Measurements from ENCODE around the gene TCFL5. TPM values are rescaled to one million over a fixed set of nuclear protein-coding genes. Genes with fewer than 3 reads are reported as not detected.

Gene TCFL5
- total and polyA plus RNA-seq, 12 donors = 3.5 to 12.0 (median 5.5) TPM

- intact Hi-C loops (cut with DNase I) = no loop called here
- Histone ChIP-seq H3K27ac (no peak overlapping the region), H3K27me3 (peaks cover 4% of the 10 kb centered on the region), H3K36me3 (replicated peaks in 1 of 2) (no peaks in the 10 kb centered on the region), H3K4me3 (no peak overlapping the region), H3K4me1 (replicated peaks in 1 of 2) (peaks cover 8 to 23% of the 10 kb centered on the region in 2 donors), H3K9me3 (replicated peaks in 1 of 3) (no peaks in the 10 kb centered on the region)
- WGBS, 4 donors = 21 to 85% (median 68%) methylated on average over 2 to 7 of the region's 7 CpGs
- TF ChIP-seq POLR2A (IDR thresholded peaks at IDR 0.05) (no peak), CTCF (IDR thresholded peaks at IDR 0.05) (no peak)
- DNase-seq = no peak
These were observed 39.3 kb downstream of the TCFL5 start for GRCh38 chr20:62822239-62822787.

GRCh38 chr20:62821726-62822210 is 39.9 kb downstream of the TCFL5 start:
- intact Hi-C loops (cut with DNase I) = no loop called here
- DNase-seq = no peak
- TF ChIP-seq POLR2A (IDR thresholded peaks at IDR 0.05) = no peak
- 84 to 92% (median 86%) methylated on average over 9 to 12 of the region's 12 CpGs for WGBS, 4 donors
- H3K27ac ChIP-seq = no peak overlapping the region
- H3K4me1 ChIP-seq (replicated peaks in 1 of 2) = peaks cover 8 to 23% of the 10 kb centered on the region in 2 donors
- no peaks in the 10 kb centered on the region for H3K9me3 ChIP-seq (replicated peaks in 1 of 3)
- no peak overlapping the region for H3K4me3 ChIP-seq
- H3K36me3 ChIP-seq (replicated peaks in 1 of 2) = no peaks in the 10 kb centered on the region
- H3K27me3 ChIP-seq = peaks cover 9% of the 10 kb centered on the region

- no peaks in the 10 kb centered on the region for H3K36me3 ChIP-seq (replicated peaks in 1 of 2)
- peaks cover 8 to 29% of the 10 kb centered on the region in 2 donors for H3K4me1 ChIP-seq (replicated peaks in 1 of 2)
- intact Hi-C loops (cut with DNase I) = no loop called here
- DNase-seq = no peak
- H3K27me3 ChIP-seq = peaks cover 13% of the 10 kb centered on the region
- no peak overlapping the region for H3K4me3 ChIP-seq
- WGBS, 4 donors = 77 to 86% (median 84%) methylated on average over 6 to 19 of the region's 19 CpGs
- no peak for TF ChIP-seq POLR2A (IDR thresholded peaks at IDR 0.05)
- no peak for TF ChIP-seq CTCF (IDR thresholded peaks at IDR 0.05)
- no peak overlapping the region for H3K27ac ChIP-seq
- H3K9me3 ChIP-seq (replicated peaks in 1 of 3) = no peaks in the 10 kb centered on the region
These were observed 40.5 kb downstream of the TCFL5 start for GRCh38 chr20:62820962-62821725.

- 71 to 80% (median 76%) methylated on average over 10 to 23 of the region's 23 CpGs for WGBS, 4 donors
- no peak for DNase-seq
- Histone ChIP-seq H3K36me3 (replicated peaks in 1 of 2) (no peaks in the 10 kb centered on the region), H3K4me3 (no peak overlapping the region), H3K27ac (no peak overlapping the region), H3K4me1 (replicated peaks in 1 of 2) (peaks cover 8 to 31% of the 10 kb centered on the region in 2 donors), H3K27me3 (peaks cover 21% of the 10 kb centered on the region), H3K9me3 (replicated peaks in 1 of 3) (no peaks in the 10 kb centered on the region)
- TF ChIP-seq POLR2A (IDR thresholded peaks at IDR 0.05) (no peak), CTCF (IDR thresholded peaks at IDR 0.05) (no peak)
- intact Hi-C loops (cut with DNase I) = no loop called here
These were observed 41.2 kb downstream of the TCFL5 start for GRCh38 chr20:62820208-62820961.

Measured in adrenal gland (tissue), 12 donors.